H1 (cell line): ENCODE measurements around the gene KCNH1. TPM values are rescaled to one million over a fixed set of nuclear protein-coding genes. Genes with fewer than 3 reads are reported as not detected.

Experiments
- CTCF ChIA-PET: fragments of 300-600 bp; sonication (Branson Sonifier 250); formaldehyde crosslinking; loops from one replicate; lab custom pipeline; 2021; ENCODE audit not compliant: partially characterized antibody; lab: Charles Lee
- POLR2A ChIA-PET: fragments of 300-600 bp; sonication (Branson Sonifier 250); formaldehyde crosslinking; loops from one replicate; lab custom pipeline; 2021; ENCODE audit warnings: inconsistent platforms; ENCODE audit not compliant: partially characterized antibody; lab: Charles Lee
- DNase-seq, 2 experiments: peaks; one replicate each; pipeline versions ENCODE4 v3.0.0 to v3.0.0-alpha.2; 2010 to 2022; ENCODE audit warnings: low spot score in 2 of 2, low read depth in 1 of 2, mixed read lengths in 1 of 2
- FAIRE-seq: peaks from 2 replicates; lab custom pipeline; 2011; peaks lifted over from hg19 to GRCh38; lab: Jason Lieb, UNC
- H2AFZ ChIP-seq: 2 replicates; pipeline ENCODE4 v1.8.1; 2012; ENCODE audit warnings: low read length, inconsistent platforms
- H2AK5ac ChIP-seq: 2 replicates; pipeline ENCODE4 v1.6.1; 2013; ENCODE audit warnings: low read depth, low read length
- H2BK120ac ChIP-seq: replicated peaks from 2 replicates; pipeline ENCODE3; 2013; ENCODE audit warnings: low read depth, low read length, inconsistent platforms
- H2BK12ac ChIP-seq: 2 replicates; pipeline ENCODE4 v1.6.1; 2013; ENCODE audit warnings: low read depth, low read length
- H2BK15ac ChIP-seq: 2 replicates; pipeline ENCODE4 v1.6.1; 2013; ENCODE audit warnings: low read length
- H2BK20ac ChIP-seq: 2 replicates; pipeline ENCODE4 v1.6.1; 2013; ENCODE audit warnings: low read length
- H2BK5ac ChIP-seq: 2 replicates; pipeline ENCODE4 v1.6.1; 2013; ENCODE audit warnings: low read depth, low read length
- H3K14ac ChIP-seq: 2 replicates; pipeline ENCODE4 v1.6.1; 2013; ENCODE audit warnings: inconsistent platforms; ENCODE audit not compliant: insufficient read length
- H3K18ac ChIP-seq: 2 replicates; pipeline ENCODE4 v1.6.1; 2013; ENCODE audit warnings: low read length; ENCODE audit errors: extremely low read depth
- H3K23ac ChIP-seq: 2 replicates; pipeline ENCODE4 v1.6.1; 2013; ENCODE audit warnings: inconsistent platforms; ENCODE audit not compliant: insufficient read length
- H3K23me2 ChIP-seq: 2 replicates; pipeline ENCODE4 v1.6.1; 2013; ENCODE audit warnings: low read depth, low read length
- H3K27ac ChIP-seq: 2 replicates; pipeline ENCODE4 v1.6.1; 2011; ENCODE audit warnings: low read depth, low read length, inconsistent platforms
- H3K27me3 ChIP-seq, 4 experiments: replicated peaks in 1 of 4; 1 replicate in 1 of 4; 2 replicates in 3 of 4; pipeline versions ENCODE4 v1.6.1 to v1.8.1; 2011 to 2013; ENCODE audit warnings: low read length in 3 of 4, mild to moderate bottlenecking in 3 of 4, inconsistent platforms in 2 of 4, mixed read lengths in 2 of 4, moderate library complexity in 1 of 4; ENCODE audit not compliant: control insufficient read depth in 3 of 4, insufficient read depth in 3 of 4; ENCODE audit errors: extremely low read depth in 1 of 4
- H3K36me3 ChIP-seq, 4 experiments: 2 replicates each; pipeline versions ENCODE4 v1.6.1 to v1.8.1; 2011 to 2013; ENCODE audit warnings: mild to moderate bottlenecking in 4 of 4, low read length in 3 of 4, moderate library complexity in 2 of 4, control low read depth in 1 of 4, inconsistent platforms in 1 of 4; ENCODE audit not compliant: insufficient read depth in 4 of 4, control insufficient read depth in 2 of 4
- H3K4ac ChIP-seq: replicated peaks from 2 replicates; pipeline ENCODE3; 2013; ENCODE audit warnings: low read length, low read depth, mixed read lengths, inconsistent platforms; ENCODE audit not compliant: insufficient read length
- H3K4me1 ChIP-seq, 4 experiments: replicated peaks in 1 of 4; 1 replicate in 1 of 4; 2 replicates in 3 of 4; pipeline versions ENCODE4 v1.6.1 to v1.8.1; 2011 to 2013; ENCODE audit warnings: low read length in 3 of 4, inconsistent platforms in 2 of 4, mixed read lengths in 1 of 4; ENCODE audit not compliant: insufficient read depth in 4 of 4, control insufficient read depth in 3 of 4
- H3K4me2 ChIP-seq, 2 experiments: 2 replicates each; pipeline versions ENCODE4 v1.6.1 to v1.8.1; 2011 to 2013; ENCODE audit warnings: low read depth in 2 of 2, low read length in 2 of 2, control low read depth in 1 of 2, inconsistent platforms in 1 of 2, mild to moderate bottlenecking in 1 of 2; ENCODE audit not compliant: insufficient read depth in 1 of 2
- H3K4me3 ChIP-seq, 4 experiments: fragments of 200-600, 300-600 bp in 1 of 4; sonication (generic), shearing (Covaris generic), sonication (Bioruptor Twin) in 1 of 4; 2 replicates each; pipeline versions ENCODE4 v1.5.1 to v1.8.1; 2011 to 2016; ENCODE audit warnings: low read length in 4 of 4, low read depth in 3 of 4, control low read depth in 2 of 4, inconsistent platforms in 2 of 4, mild to moderate bottlenecking in 2 of 4, mixed read lengths in 1 of 4, moderate library complexity in 1 of 4; ENCODE audit not compliant: insufficient read depth in 2 of 4; ENCODE audit errors: extremely low read depth in 1 of 4
- H3K56ac ChIP-seq: replicated peaks from 2 replicates; pipeline ENCODE3; 2013; ENCODE audit warnings: low read depth, mild to moderate bottlenecking, mixed read lengths, low read length, inconsistent platforms; ENCODE audit not compliant: insufficient read length
- H3K79me1 ChIP-seq: 2 replicates; pipeline ENCODE4 v1.6.1; 2013; ENCODE audit warnings: low read depth, low read length, control low read depth
- H3K79me2 ChIP-seq, 2 experiments: 2 replicates each; pipeline versions ENCODE4 v1.6.1 to v1.8.1; 2012 to 2013; ENCODE audit warnings: low read length in 2 of 2, mild to moderate bottlenecking in 2 of 2, inconsistent platforms in 1 of 2; ENCODE audit not compliant: insufficient read depth in 2 of 2, control insufficient read depth in 1 of 2
- H3K9ac ChIP-seq, 4 experiments: replicated peaks in 1 of 4; 1 replicate in 1 of 4; 2 replicates in 3 of 4; pipeline versions ENCODE4 v1.6.1 to v1.8.1; 2011 to 2013; ENCODE audit warnings: low read depth in 3 of 4, low read length in 3 of 4, control low read depth in 2 of 4, mild to moderate bottlenecking in 2 of 4, moderate library complexity in 2 of 4, inconsistent platforms in 1 of 4; ENCODE audit errors: extremely low read depth in 1 of 4
- H3K9me3 ChIP-seq, 2 experiments: 2 replicates each; pipeline versions ENCODE4 v1.6.1 to v1.8.1; 2012 to 2013; ENCODE audit warnings: mild to moderate bottlenecking in 2 of 2, moderate library complexity in 2 of 2, control low read depth in 1 of 2, inconsistent platforms in 1 of 2, low read depth in 1 of 2, low read length in 1 of 2, mixed read lengths in 1 of 2; ENCODE audit not compliant: insufficient read depth in 2 of 2
- H4K20me1 ChIP-seq, 2 experiments: replicated peaks in 1 of 2; 2 replicates each; pipeline versions ENCODE3 to v1.8.1; 2011 to 2013; ENCODE audit warnings: inconsistent platforms in 2 of 2, low read length in 2 of 2, mild to moderate bottlenecking in 1 of 2; ENCODE audit not compliant: insufficient read depth in 2 of 2, control insufficient read depth in 1 of 2
- H4K5ac ChIP-seq: 2 replicates; pipeline ENCODE4 v1.6.1; 2013; ENCODE audit warnings: low read length, low read depth, mixed read lengths, inconsistent platforms; ENCODE audit not compliant: insufficient read length
- H4K8ac ChIP-seq: 2 replicates; pipeline ENCODE4 v1.8.0; 2013; ENCODE audit warnings: mild to moderate bottlenecking, moderate library complexity, low read length, inconsistent platforms; ENCODE audit not compliant: insufficient read depth; ENCODE audit errors: extremely low read depth
- H4K91ac ChIP-seq: replicated peaks from 2 replicates; pipeline ENCODE3; 2013; ENCODE audit warnings: low read length, mixed read lengths, inconsistent platforms; ENCODE audit not compliant: insufficient read length
- CBX5 ChIP-seq: fragments of 300-800, 300-1000 bp; sonication (generic); IDR thresholded peaks from 2 replicates; pipeline ENCODE4 v1.7.1; 2016; ENCODE audit warnings: antibody characterized with exemption, low read length, low read depth
- EP300 ChIP-seq, 2 experiments: IDR thresholded peaks; 1 replicate in 1 of 2; 2 replicates in 1 of 2; pipeline ENCODE4 v1.6.1; 2011 to 2012; ENCODE audit warnings: low read depth in 2 of 2, low read length in 2 of 2, mild to moderate bottlenecking in 2 of 2, borderline replicate concordance in 1 of 2, inconsistent platforms in 1 of 2, moderate library complexity in 1 of 2
- HDAC2 ChIP-seq, 2 experiments: fragments of 300-600 bp in 1 of 2; sonication (generic) in 1 of 2; IDR thresholded peaks; 2 replicates each; pipeline ENCODE4 v1.6.1; 2011 to 2012; ENCODE audit warnings: low read depth in 2 of 2, low read length in 2 of 2, mild to moderate bottlenecking in 2 of 2, moderate library complexity in 2 of 2, borderline replicate concordance in 1 of 2, inconsistent platforms in 1 of 2
- PHF8 ChIP-seq: fragments of 200-600 bp; sonication (generic); conservative IDR thresholded peaks from 2 replicates; pipeline ENCODE4 v1.7.1; 2012; ENCODE audit warnings: low read depth, mild to moderate bottlenecking, inconsistent platforms, low read length, moderate library complexity
- POLR2A ChIP-seq, 2 experiments: IDR thresholded peaks; 1 replicate in 1 of 2; 2 replicates in 1 of 2; pipeline ENCODE4 v1.6.1; 2011; ENCODE audit warnings: low read depth in 2 of 2, low read length in 2 of 2, mild to moderate bottlenecking in 2 of 2; ENCODE audit errors: control extremely low read depth in 1 of 2
- POLR2AphosphoS5 ChIP-seq: IDR thresholded peaks from 2 replicates; pipeline ENCODE4 v1.6.1; 2011; ENCODE audit warnings: low read depth, low read length
- TAF7 ChIP-seq: optimal IDR thresholded peaks from 2 replicates; pipeline ENCODE3; 2011; ENCODE audit warnings: low read depth, mild to moderate bottlenecking, inconsistent platforms, low read length, moderate library complexity, borderline replicate concordance
- TBP ChIP-seq: IDR thresholded peaks from 2 replicates; pipeline ENCODE4 v1.6.1; 2011; ENCODE audit warnings: low read depth, low read length, improper control_type of control experiment
- TEAD4 ChIP-seq: IDR thresholded peaks from 2 replicates; pipeline ENCODE4 v1.6.1; 2012; ENCODE audit warnings: low read depth, low read length, inconsistent platforms, mixed read lengths
- WGBS, 2 experiments: shearing (Covaris generic) in 1 of 2; methylation state at CpG; one replicate each; pipeline versions ENCODE4 v1.1.6 to v1.1.7; 2013 to 2015; ENCODE audit warnings: low lambda C conversion rate in 2 of 2, mixed read lengths in 2 of 2, inconsistent platforms in 1 of 2, low coverage in 1 of 2, missing lambda C conversion rate in 1 of 2; ENCODE audit not compliant: insufficient replicate concordance in 2 of 2, insufficient coverage in 1 of 2, insufficient read length in 1 of 2; ENCODE audit errors: extremely low coverage in 1 of 2, missing lambda C conversion rate in 1 of 2; 5-methylcytosine and 5-hydroxymethylcytosine counted together
- polyA plus RNA-seq, 7 experiments: library from polyadenylated mRNA; depleted of rRNA in 3 of 7; stranded (reverse) in 5 of 7; unstranded in 2 of 7; fragments of >200 nt in 5 of 7; fragments of 200-250 nt in 2 of 7; gene quantifications; 1 replicate in 5 of 7; 2 replicates in 1 of 7; 4 replicates in 1 of 7; pipeline versions ENCODE4 v1.2.1 to v1.2.3, GENCODE V29; 2011 to 2013; ENCODE audit warnings: missing spikeins in 2 of 7, mixed read lengths in 2 of 7
- total RNA-seq: library from RNA; stranded (reverse); fragmentation: NEBNext Ultra II Directional; extraction: Animal tissue kit (Norgen Biotek cat#: 25700); gene quantifications from 2 replicates; pipeline ENCODE4 v1.2.1, GENCODE V29; 2021
- TF ChIP-seq, protein P1 (sequence below): IDR thresholded peaks from 2 replicates; pipeline ENCODE4 v1.6.1; 2011; ENCODE audit warnings: low read length, improper control_type of control experiment

The KCNH1 gene
- total and polyA plus RNA-seq, 2 of the 8 experiments (the other 6 are each of a cell fraction or from before 2014, with no cell fraction given), result 0.27 to 0.34 TPM

DNA sequence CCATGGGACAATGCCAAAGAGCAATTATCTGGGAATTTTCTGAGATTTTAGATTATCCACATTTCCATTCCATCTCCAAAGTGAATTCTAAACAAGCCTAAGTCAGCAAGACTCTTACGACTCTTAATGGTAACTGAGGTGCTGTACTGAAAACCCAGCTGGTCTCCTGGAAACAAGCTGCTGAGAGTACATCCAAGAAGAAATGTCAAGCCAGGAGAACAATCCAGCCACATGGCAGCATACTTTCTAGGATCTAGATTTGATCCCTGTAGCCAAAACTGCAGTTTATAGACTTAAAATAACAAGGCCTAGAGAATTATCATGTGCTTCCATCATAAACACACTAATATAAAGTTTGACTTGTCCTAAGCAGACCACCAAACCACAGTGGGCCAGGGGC is 45.8 kb downstream of the KCNH1 start:
- Histone ChIP-seq H3K14ac (no peak overlapping the region), H4K20me1 (no peaks in the 10 kb centered on the region)
- POLR2A ChIA-PET, result no interaction called here

More for the DNA sequence above, 45.8 kb downstream of the KCNH1 start:
- H3K4me2 ChIP-seq, result no peak overlapping the region
- no peak overlapping the region for H4K5ac ChIP-seq
- no peak overlapping the region for H3K4ac ChIP-seq
- H4K8ac ChIP-seq, result no peak overlapping the region
- no peak overlapping the region for H2BK20ac ChIP-seq
- H3K4me1 ChIP-seq, result peaks cover 0 to 3% (median 0%) of the 10 kb centered on the region in 4 experiments; a peak in 1 of 7 replicates
- 86% methylated on average over 1 of the region's 1 CpG; no CpG with 5 or more reads in 1 of the 2 experiments for WGBS, 2 experiments
- H3K9ac ChIP-seq, result no peak overlapping the region
- H3K79me1 ChIP-seq, result no peaks in the 10 kb centered on the region
- no peaks in the 10 kb centered on the region for H3K27me3 ChIP-seq
- H3K79me2 ChIP-seq, result no peaks in the 10 kb centered on the region
- H2AFZ ChIP-seq, result no peak overlapping the region
- CTCF ChIA-PET, result no interaction called here
- no peak for DNase-seq
- no peak overlapping the region for H2AK5ac ChIP-seq
- H2BK5ac ChIP-seq, result no peak overlapping the region
- no peak overlapping the region for H2BK15ac ChIP-seq
- no peak overlapping the region for H3K27ac ChIP-seq
- H2BK12ac ChIP-seq, result no peak overlapping the region
- no peak overlapping the region for H3K56ac ChIP-seq
- no peak for TF ChIP-seq TBP
- no peak for TF ChIP-seq PHF8
- TF ChIP-seq POLR2A (IDR thresholded peaks at IDR 0.05; ENCODE audit: control extremely low read depth in 1 of 2, low read depth in 2 of 2, low read length in 2 of 2), result no peak
- no peak for TF ChIP-seq CBX5
- TF ChIP-seq POLR2AphosphoS5, result no peak
- TF ChIP-seq HDAC2 (IDR thresholded peaks at IDR 0.05; ENCODE audit: borderline replicate concordance in 1 of 2, low read depth in 2 of 2, low read length in 2 of 2), result no peak
- TF ChIP-seq TEAD4, result no peak
- TF ChIP-seq, protein P1, sequence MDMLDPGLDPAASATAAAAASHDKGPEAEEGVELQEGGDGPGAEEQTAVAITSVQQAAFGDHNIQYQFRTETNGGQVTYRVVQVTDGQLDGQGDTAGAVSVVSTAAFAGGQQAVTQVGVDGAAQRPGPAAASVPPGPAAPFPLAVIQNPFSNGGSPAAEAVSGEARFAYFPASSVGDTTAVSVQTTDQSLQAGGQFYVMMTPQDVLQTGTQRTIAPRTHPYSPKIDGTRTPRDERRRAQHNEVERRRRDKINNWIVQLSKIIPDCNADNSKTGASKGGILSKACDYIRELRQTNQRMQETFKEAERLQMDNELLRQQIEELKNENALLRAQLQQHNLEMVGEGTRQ, result no peak
- no peak for TF ChIP-seq TAF7
- TF ChIP-seq EP300 (IDR thresholded peaks at IDR 0.05; ENCODE audit: borderline replicate concordance in 1 of 2, low read depth in 2 of 2, low read length in 2 of 2), result no peak
- H4K91ac ChIP-seq, result no peak overlapping the region
- no peak overlapping the region for H3K18ac ChIP-seq
- H3K23ac ChIP-seq, result no peak overlapping the region
- no peak for FAIRE-seq
- no peak overlapping the region for H2BK120ac ChIP-seq
- no peaks in the 10 kb centered on the region for H3K23me2 ChIP-seq
- H3K4me3 ChIP-seq, result no peak overlapping the region
- no peaks in the 10 kb centered on the region for H3K9me3 ChIP-seq
- H3K36me3 ChIP-seq, result no peaks in the 10 kb centered on the region
